Kidney epithelial cell (primary cell): ENCODE measurements around the gene UROD. TPM values are rescaled to one million over a fixed set of nuclear protein-coding genes. Genes with fewer than 3 reads are reported as not detected.

Source experiments
- DNase-seq: peaks from one replicate; pipeline ENCODE4 v3.0.0-alpha.2; 2010; ENCODE audit warnings: low read depth
- H3K27me3 ChIP-seq: 2 replicates; pipeline ENCODE4 v1.6.0; 2011; ENCODE audit warnings: low read length; ENCODE audit not compliant: control insufficient read depth, insufficient read depth
- H3K36me3 ChIP-seq: 2 replicates; pipeline ENCODE4 v1.5.1; 2011; ENCODE audit warnings: low read length; ENCODE audit not compliant: control insufficient read depth, insufficient read depth
- H3K4me3 ChIP-seq: 2 replicates; pipeline ENCODE4 v1.5.1; 2011; ENCODE audit warnings: low read depth, mild to moderate bottlenecking, control low read depth, low read length
- CTCF ChIP-seq: IDR thresholded peaks from 2 replicates; pipeline ENCODE4 v1.5.1; 2011; ENCODE audit warnings: mild to moderate bottlenecking, moderate library complexity, low read length, control low read depth, inconsistent platforms; ENCODE audit not compliant: insufficient read depth, poor library complexity, severe bottlenecking
- total RNA-seq: library from RNA; depleted of rRNA; stranded (reverse); fragments of >200 nt; gene quantifications from 2 replicates; pipeline ENCODE4 v1.2.3, GENCODE V29; 2015

UROD gene
- total RNA-seq, 1 donor from 2014 or later, result 113 TPM

- Histone ChIP-seq H3K4me3 (no peak overlapping the region), H3K27me3 (no peaks in the 10 kb centered on the region)
- TF ChIP-seq CTCF, result no peak
These were observed 21.3 kb downstream of the UROD start for GRCh38 chr1:45033356-45033755.

DNA sequence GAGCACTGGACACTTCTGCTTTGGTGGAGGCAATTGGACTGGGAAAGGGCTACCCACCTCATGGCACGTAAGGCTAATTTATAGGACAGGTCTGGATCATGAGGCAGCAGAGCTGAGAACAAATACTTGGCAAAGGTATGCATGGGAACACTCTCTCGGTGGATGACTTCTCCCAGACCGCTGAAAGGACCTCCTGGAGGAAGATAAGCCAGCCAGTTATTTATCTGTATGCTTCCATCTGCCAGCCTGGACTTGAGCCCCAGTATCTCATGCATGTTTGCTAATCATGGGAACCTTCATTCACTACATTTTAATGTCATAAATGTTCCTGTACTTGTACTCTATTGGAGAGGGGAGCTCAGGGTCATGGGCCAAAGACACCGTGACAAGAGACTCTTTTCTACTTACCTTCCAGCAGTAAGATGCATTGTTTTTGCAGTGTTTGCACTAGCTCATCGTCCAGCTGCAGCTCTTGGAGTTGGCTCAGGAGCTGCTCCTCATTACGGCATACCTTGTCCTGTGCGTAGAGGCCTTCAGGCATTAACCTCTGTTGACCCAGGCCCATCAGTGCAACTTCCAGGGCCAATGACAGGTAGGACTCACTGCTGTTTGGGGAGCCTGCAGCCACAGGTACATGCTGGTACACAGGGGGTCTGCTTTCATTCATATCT is 23.7 kb downstream of the UROD start:
- Histone ChIP-seq H3K36me3 (no peaks in the 10 kb centered on the region), H3K4me3 (no peak overlapping the region), H3K27me3 (no peaks in the 10 kb centered on the region)
- DNase-seq, result no peak
- no peak for TF ChIP-seq CTCF

More at GRCh38 chr1:45033356-45033755, 21.3 kb downstream of the UROD start:
- no peak for DNase-seq
- H3K36me3 ChIP-seq, result no peaks in the 10 kb centered on the region

DNA sequence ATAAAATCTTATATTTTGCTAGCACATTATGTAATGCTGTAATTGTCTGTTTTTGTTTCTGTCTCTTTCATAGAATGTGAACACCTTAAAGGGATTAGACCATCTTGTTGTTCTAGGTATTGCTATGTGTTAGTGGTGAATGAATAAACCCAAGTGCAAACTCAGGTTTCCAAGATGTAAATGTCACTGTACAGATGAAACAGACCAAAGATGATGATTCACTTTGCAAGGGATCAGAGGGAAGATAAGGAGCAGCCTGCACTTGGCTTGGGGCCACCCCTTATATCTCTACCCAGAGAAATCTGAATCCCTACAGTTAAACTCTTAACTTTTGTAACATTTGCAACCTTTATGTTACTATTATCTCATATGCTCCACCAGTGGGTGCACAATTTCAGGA is 25.4 kb downstream of the UROD start:
- no peak for DNase-seq
- H3K36me3 ChIP-seq, result no peaks in the 10 kb centered on the region
- TF ChIP-seq CTCF, result no peak

GRCh38 chr1:45038240-45038639 is 26.2 kb downstream of the UROD start:
- no peak for DNase-seq
- no peaks in the 10 kb centered on the region for H3K27me3 ChIP-seq
- H3K4me3 ChIP-seq, result no peak overlapping the region
- TF ChIP-seq CTCF, result no peak
- no peaks in the 10 kb centered on the region for H3K36me3 ChIP-seq

More for the DNA sequence above, 25.4 kb downstream of the UROD start:
- H3K4me3 ChIP-seq, result no peak overlapping the region
- H3K27me3 ChIP-seq, result no peaks in the 10 kb centered on the region

DNA sequence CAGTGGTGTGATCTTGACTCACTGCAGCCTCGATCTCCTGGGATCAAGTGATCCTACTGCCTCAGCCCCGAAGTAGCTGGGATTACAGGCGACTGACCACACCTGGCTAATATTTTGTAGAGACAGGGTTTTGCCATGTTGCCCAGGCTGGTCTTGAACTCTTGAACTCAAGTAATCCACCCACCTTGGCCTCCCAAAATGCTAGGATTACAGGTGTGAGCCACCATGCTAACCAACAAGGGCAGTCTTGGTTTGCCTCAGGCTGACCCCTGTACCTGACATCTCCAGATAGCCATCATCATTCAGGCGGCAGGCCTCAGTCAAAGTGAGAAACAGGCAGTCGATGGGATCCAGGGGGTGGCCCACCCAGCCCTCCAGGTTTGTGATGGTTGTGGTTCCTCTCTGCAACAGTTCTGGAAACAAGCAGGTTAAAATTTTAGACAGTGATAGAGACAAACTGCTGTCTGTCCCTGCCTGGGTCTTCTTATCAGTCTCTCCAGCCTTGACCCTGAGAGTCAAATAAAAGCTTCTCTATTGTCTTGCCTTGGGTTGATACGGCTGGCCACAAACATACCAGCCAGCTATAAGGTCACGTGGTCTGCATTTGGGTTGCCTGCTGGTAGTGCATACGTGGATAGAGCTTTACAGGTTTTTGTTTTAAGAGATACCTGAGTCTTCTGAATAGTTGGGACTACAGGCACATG is 26.8 kb downstream of the UROD start:
- DNase-seq, result no peak
- Histone ChIP-seq H3K4me3 (no peak overlapping the region), H3K36me3 (no peaks in the 10 kb centered on the region), H3K27me3 (no peaks in the 10 kb centered on the region)
- no peak for TF ChIP-seq CTCF

DNA sequence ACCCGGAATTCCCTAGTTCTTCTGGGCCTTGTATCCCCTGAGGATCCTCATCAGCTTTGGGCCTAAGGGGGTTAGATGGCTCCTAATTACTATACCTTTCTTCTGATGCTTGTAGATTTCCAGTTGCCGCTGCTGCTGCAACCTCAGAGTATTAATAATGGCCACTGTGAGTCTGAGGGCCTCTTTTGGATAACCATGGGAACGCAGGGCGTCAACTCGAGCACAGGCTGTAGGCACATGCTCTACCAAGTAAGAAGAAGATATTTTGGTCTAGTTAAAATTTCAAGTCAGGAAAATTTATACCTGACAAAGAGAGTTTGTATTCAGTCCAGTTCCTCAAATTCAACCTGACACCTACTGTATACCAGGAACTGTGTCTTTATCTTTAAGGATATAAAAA is 28.2 kb downstream of the UROD start:
- no peak for DNase-seq
- no peaks in the 10 kb centered on the region for H3K27me3 ChIP-seq
- H3K36me3 ChIP-seq, result no peaks in the 10 kb centered on the region
- no peak overlapping the region for H3K4me3 ChIP-seq
- no peak for TF ChIP-seq CTCF
